Muscle of leg (tissue), 11 donors: Measurements from ENCODE around the gene KCNAB1. TPM values are rescaled to one million over a fixed set of nuclear protein-coding genes. Genes with fewer than 3 reads are reported as not detected.
"Not testable (repeated sequence)": the region's sequence is repeated elsewhere in the genome, so short reads cannot be mapped to it uniquely, and the experiment has no call there.

Source experiments
- DNase-seq: peaks from one replicate; pipeline ENCODE4 v3.0.0; 2013
- H3K27ac ChIP-seq: one replicate; pipeline ENCODE4 v1.5.1; 2013; ENCODE audit warnings: mild to moderate bottlenecking, low read length, control low read depth
- H3K27me3 ChIP-seq: one replicate; pipeline ENCODE4 v1.6.1; 2013; ENCODE audit warnings: low read length; ENCODE audit not compliant: control insufficient read depth, insufficient read depth
- H3K36me3 ChIP-seq: one replicate; pipeline ENCODE4 v1.6.1; 2013; ENCODE audit warnings: low read length; ENCODE audit not compliant: control insufficient read depth, insufficient read depth
- H3K4me1 ChIP-seq: one replicate; pipeline ENCODE4 v1.6.1; 2013; ENCODE audit warnings: low read length; ENCODE audit not compliant: control insufficient read depth, insufficient read depth
- H3K4me3 ChIP-seq: one replicate; pipeline ENCODE4 v1.5.1; 2013; ENCODE audit warnings: low read length, control low read depth
- H3K9me3 ChIP-seq: replicated peaks from 2 replicates; pipeline ENCODE4 v1.6.1; 2013; ENCODE audit warnings: low read depth, low read length; ENCODE audit not compliant: control insufficient read depth
- WGBS: methylation state at CpG from one replicate; pipeline ENCODE4 v1.1.5; 2013; ENCODE audit warnings: missing lambda C conversion rate; ENCODE audit not compliant: insufficient coverage; 5-methylcytosine and 5-hydroxymethylcytosine counted together
- polyA plus RNA-seq, 8 donors: library from polyadenylated mRNA; unstranded; fragments of 120-200 nt; gene quantifications; one replicate each; pipeline versions ENCODE4 v1.2.1 to v1.2.3, GENCODE V29; 2013; ENCODE audit warnings: inconsistent platforms in 1 of 8, low replicate concordance in 1 of 8; ENCODE audit not compliant: insufficient read length in 8 of 8, insufficient read depth in 1 of 8
- total RNA-seq: library from RNA; stranded (reverse); fragments of 120-200 nt; gene quantifications from one replicate; pipeline ENCODE4 v1.2.4, GENCODE V29; 2013

Gene KCNAB1
- total and polyA plus RNA-seq, 9 donors: 4.3 to 8.4 (median 5.0) TPM

DNA sequence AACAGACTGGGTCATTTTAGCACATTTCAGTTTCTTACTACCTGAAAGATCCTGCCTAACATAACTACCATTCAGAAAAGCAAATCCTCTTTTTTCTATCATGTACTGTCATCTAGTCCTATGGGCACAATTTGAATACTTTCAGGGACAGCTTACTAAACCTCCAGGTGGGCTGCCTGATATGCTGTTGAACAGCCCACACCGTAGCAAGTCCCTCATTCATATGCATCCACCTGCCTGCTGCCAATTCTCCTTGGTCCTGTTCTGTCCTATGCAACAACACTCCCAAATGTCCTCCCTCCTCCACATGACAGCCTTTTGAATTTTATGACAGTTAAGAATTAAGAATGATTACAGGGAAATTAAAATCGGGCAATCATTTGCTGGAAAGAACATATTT is 137.9 kb downstream of the KCNAB1 start:
- no peak for DNase-seq
- no CpG with 5 or more reads among the region's 2 CpGs for WGBS

DNA sequence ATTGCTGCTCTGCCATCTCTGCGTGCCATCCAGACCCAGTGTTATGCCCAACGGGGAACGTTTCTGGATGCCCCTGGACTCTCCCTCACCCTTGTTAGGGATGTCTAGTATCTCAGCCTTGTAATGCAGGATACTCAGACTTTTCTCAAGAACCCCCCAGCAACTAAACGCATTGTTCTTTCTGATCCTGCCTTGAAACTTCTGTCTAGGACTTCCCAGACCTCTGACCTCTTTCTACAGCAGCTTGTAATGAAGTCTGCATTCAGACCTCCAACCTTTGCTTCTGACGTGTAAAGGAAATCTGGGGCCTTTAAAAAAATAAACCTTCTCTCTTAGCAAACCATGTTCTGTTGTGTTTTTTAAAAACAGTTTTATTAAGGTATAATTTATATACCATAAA is 139.5 kb downstream of the KCNAB1 start:
- Histone ChIP-seq H3K4me1 (no peaks in the 10 kb centered on the region), H3K27ac (no peak overlapping the region), H3K36me3 (no peaks in the 10 kb centered on the region), H3K4me3 (no peak overlapping the region), H3K9me3 (no peaks in the 10 kb centered on the region), H3K27me3 (no peaks in the 10 kb centered on the region)
- DNase-seq: no peak
- 79% methylated on average over 3 of the region's 5 CpGs for WGBS

More for the DNA sequence above, 137.9 kb downstream of the KCNAB1 start:
- H3K36me3 ChIP-seq: no peaks in the 10 kb centered on the region
- no peak overlapping the region for H3K27ac ChIP-seq
- H3K27me3 ChIP-seq: no peaks in the 10 kb centered on the region
- H3K4me3 ChIP-seq: no peak overlapping the region
- no peaks in the 10 kb centered on the region for H3K4me1 ChIP-seq
- no peaks in the 10 kb centered on the region for H3K9me3 ChIP-seq

DNA sequence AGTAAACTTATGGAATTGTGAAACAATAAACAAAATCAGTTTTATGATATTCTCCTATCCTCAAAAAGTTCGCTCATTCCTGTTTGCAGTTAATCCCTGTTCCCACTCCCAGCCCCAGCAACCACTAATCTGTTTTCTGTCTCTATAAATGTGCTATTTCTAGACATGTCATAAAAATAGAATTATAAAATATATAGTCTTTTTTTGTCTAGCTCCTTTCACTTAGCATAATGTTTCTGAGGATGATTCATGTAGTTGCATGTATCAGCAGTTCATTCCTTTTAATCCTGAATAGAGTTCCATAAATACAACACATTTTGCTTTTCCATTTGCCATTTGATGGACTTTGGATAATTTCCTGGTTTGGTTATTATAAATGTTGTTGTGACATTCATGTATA is 140.0 kb downstream of the KCNAB1 start:
- no peaks in the 10 kb centered on the region for H3K27me3 ChIP-seq
- DNase-seq: no peak
- no CpG with 5 or more reads among the region's 1 CpG for WGBS

DNA sequence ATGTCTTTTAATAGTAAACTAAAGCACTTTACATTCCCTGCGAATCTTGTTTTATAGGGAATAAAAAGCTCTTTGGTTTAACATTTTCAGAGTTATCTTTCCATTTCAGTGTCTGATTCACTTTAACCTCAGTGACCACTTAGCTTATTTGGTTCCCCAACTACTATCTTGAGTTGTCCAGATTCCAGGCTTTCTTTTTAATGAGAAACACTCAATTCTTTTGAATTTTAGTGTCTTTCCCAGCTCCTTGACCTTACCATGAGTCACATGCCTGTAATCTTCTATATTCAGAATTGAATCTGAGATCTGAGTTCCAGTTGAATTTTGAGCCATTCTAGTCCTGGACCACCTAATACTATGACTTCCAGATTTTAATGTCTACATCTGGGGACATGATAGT is 144.4 kb downstream of the KCNAB1 start:
- Histone ChIP-seq H3K9me3 (no peaks in the 10 kb centered on the region), H3K27ac (no peak overlapping the region), H3K36me3 (no peaks in the 10 kb centered on the region), H3K4me1 (no peaks in the 10 kb centered on the region), H3K4me3 (no peak overlapping the region), H3K27me3 (no peaks in the 10 kb centered on the region)
- DNase-seq: no peak
- no CpG with 5 or more reads among the region's 1 CpG for WGBS

More for the DNA sequence above, 140.0 kb downstream of the KCNAB1 start:
- Histone ChIP-seq H3K27ac (no peak overlapping the region), H3K36me3 (no peaks in the 10 kb centered on the region), H3K4me1 (no peaks in the 10 kb centered on the region), H3K9me3 (no peaks in the 10 kb centered on the region), H3K4me3 (no peak overlapping the region)

DNA sequence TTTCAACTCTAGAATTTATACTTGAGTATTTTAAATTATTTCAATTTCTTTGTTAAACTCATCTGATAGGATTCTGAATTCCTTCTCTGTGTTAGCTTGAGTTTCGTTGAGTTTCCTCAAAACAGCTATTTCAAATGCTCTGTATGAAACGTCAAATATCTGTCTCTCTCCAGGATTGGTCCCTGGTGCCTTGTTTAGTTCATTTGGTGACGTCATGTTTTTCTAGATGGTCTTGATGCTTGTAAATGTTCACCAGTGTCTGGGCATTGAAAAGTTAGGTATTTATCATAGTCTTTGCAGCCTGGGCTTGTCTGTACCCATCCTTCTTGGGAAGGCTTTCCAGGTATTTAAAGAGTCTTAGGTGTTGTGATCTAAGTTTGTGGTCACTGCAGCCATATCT is 151.1 kb downstream of the KCNAB1 start:
- 72% methylated on average over 2 of the region's 3 CpGs for WGBS
- Histone ChIP-seq H3K27ac (no peak overlapping the region), H3K4me3 (no peak overlapping the region), H3K36me3 (no peaks in the 10 kb centered on the region), H3K27me3 (no peaks in the 10 kb centered on the region), H3K4me1 (peaks cover 7% of the 10 kb centered on the region), H3K9me3 (no peaks in the 10 kb centered on the region)
- DNase-seq: no peak

DNA sequence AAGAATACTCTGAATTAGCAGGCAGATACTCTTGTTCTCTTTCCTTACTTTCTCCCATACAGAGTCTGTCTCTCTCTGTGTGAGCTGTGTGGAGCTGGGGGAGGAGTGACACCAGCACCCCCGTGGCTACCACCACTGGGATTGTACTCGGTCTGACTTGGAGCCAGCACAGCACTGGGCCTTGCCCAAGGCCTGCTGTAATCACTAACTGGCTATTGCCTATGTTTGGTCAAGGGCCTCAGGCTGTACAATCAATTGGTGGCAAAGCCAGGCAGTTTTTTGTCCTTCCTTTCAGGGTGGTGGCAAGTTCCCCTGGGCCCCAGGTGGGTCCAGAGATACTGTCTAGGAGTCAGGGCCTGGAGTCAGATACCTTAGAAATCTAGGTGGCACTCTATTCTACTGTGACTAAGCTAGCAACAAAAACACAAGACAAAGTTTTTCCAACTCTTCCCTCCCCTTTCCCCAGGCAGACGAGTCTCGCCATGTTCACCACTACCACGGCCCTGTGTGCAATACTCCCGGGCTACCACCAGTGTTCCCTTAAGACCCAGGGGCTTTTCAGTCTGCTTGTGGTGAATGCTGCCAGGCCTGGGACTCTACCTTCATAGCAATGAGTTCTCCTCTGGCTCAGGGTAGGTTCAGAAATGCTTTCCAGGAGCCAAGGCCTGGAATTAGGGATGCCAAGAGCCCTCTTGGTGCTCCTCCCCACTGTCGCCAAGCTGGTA is 151.8 kb downstream of the KCNAB1 start:
- Histone ChIP-seq H3K36me3 (no peaks in the 10 kb centered on the region), H3K27me3 (no peaks in the 10 kb centered on the region), H3K4me3 (no peak overlapping the region), H3K27ac (no peak overlapping the region), H3K9me3 (no peaks in the 10 kb centered on the region), H3K4me1 (peaks cover 7% of the 10 kb centered on the region)
- WGBS: 95% methylated on average over 6 of the region's 7 CpGs
- no peak for DNase-seq

DNA sequence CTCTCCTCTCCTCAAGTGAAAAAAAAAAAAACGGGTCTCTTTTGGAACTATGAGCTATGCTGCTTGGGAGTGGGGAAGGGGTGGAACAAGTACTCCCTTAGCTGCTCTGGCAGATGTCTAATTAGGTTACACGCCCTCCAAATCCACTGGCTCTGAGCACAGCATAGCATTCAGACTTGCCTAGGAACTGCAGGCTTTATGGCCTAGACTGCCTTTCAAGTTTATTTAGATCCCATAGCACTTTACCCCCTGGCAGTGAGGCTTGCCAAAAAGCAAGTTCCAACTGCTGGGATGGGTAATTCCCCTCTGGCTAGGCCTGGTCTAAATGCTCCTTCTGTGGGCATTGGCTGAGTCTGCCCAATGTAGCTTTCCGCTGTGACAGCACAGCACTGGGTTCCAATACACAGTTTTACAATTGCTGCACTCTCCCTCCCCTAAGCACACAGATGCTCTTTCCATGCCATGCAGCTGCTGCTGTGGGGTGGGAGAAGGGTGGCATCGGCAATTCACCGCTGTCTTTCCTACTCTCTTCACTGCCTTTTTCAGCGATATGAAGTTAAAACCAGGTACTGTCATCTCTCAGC is 152.8 kb downstream of the KCNAB1 start:
- no peaks in the 10 kb centered on the region for H3K27me3 ChIP-seq
- DNase-seq: peak; percentile 65
- 83% methylated on average over 1 of the region's 6 CpGs for WGBS

DNA sequence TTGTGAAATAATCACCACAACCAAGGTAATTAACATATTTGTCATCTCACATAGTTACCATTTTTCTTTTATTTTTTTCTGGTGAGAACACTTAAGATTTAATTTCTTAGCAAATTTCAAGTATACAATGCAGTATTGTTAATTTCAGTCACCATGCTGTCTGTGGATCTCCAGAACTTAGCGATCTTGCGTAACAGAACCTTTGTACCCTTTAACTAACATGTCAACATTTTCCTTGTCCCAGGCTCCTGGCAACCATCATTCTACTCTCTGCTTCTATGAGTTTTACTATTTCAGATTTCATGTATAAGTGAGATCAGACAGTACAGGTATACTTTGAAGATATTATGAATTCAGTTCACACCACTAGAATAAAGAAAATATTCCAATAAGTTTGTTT is 154.4 kb downstream of the KCNAB1 start:
- H3K9me3 ChIP-seq: no peaks in the 10 kb centered on the region
- no CpG with 5 or more reads among the region's 2 CpGs for whole genome bisulfite sequencing
- H3K36me3 ChIP-seq: no peaks in the 10 kb centered on the region
- peaks cover 7% of the 10 kb centered on the region for H3K4me1 ChIP-seq
- H3K27ac ChIP-seq: no peak overlapping the region
- no peaks in the 10 kb centered on the region for H3K27me3 ChIP-seq
- DNase-seq: no peak
- no peak overlapping the region for H3K4me3 ChIP-seq

More for the DNA sequence above, 152.8 kb downstream of the KCNAB1 start:
- H3K4me1 ChIP-seq: peaks cover 7% of the 10 kb centered on the region
- no peaks in the 10 kb centered on the region for H3K36me3 ChIP-seq
- H3K4me3 ChIP-seq: no peak overlapping the region
- H3K9me3 ChIP-seq: no peaks in the 10 kb centered on the region
- H3K27ac ChIP-seq: peak overlapping the region; percentile 44

DNA sequence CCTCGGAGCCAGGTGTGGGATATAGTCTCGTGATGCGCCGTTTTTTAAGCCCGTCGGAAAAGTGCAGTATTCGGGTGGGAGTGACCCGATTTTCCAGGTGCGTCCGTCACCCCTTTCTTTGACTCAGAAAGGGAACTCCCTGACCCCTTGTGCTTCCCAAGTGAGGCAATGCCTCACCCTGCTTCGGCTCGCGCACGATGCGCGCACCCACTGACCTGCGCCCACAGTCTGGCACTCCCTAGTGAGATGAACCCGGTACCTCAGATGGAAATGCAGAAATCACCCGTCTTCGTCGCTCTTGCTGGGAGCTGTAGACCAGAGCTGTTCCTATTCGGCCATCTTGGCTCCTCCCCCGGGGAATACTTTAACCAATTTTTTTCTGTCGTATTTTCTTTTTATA is 164.3 kb downstream of the KCNAB1 start:
- not testable (repeated sequence) for H3K4me1 ChIP-seq, H3K9me3 ChIP-seq, H3K36me3 ChIP-seq, H3K4me3 ChIP-seq, H3K27ac ChIP-seq, DNase-seq, H3K27me3 ChIP-seq
- 98% methylated on average over 18 of the region's 24 CpGs for WGBS

DNA sequence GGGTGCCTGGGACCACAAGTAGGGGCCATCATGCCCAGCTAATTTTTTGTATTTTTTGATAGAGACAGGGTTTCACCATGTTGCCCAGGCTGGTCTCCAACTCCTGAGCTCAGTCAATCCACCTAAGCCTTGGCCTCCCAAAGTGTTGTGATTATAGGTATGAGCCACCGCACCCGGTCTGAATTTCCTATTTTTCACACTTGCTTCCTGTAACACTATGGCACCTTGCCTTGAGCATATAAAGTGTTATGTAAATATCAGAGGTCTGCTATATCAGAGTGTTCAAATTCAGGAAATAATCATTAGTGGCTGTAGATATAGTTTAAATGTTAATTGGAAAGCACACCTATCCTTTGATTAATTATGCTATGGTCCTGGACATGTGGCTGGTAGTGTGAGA is 165.2 kb downstream of the KCNAB1 start:
- H3K4me3 ChIP-seq: no peak overlapping the region
- DNase-seq: no peak
- H3K36me3 ChIP-seq: no peaks in the 10 kb centered on the region
- peaks cover 8% of the 10 kb centered on the region for H3K27me3 ChIP-seq
- no peaks in the 10 kb centered on the region for H3K9me3 ChIP-seq
- H3K4me1 ChIP-seq: peaks cover 2% of the 10 kb centered on the region
- H3K27ac ChIP-seq: no peak overlapping the region
- WGBS: no CpG with 5 or more reads among the region's 2 CpGs
